H9 (cell line): ENCODE measurements around the gene MTCL1. TPM values are rescaled to one million over a fixed set of nuclear protein-coding genes. Genes with fewer than 3 reads are reported as not detected.

ENCODE experiments used
- DNase-seq: peaks from one replicate; pipeline ENCODE4 v3.0.0-alpha.2; 2017
- H2AFZ ChIP-seq: one replicate; pipeline ENCODE4 v1.6.1; 2013; ENCODE audit warnings: mild to moderate bottlenecking, low read length, control low read depth, moderate library complexity
- H2AK5ac ChIP-seq: 2 replicates; pipeline ENCODE4 v1.6.1; 2013; ENCODE audit warnings: low read length, control low read depth, mixed read lengths; ENCODE audit not compliant: insufficient read length
- H2BK120ac ChIP-seq: one replicate; pipeline ENCODE4 v1.6.1; 2013; ENCODE audit warnings: low read depth, mild to moderate bottlenecking, low read length, control low read depth, inconsistent platforms; ENCODE audit not compliant: poor library complexity, severe bottlenecking
- H2BK12ac ChIP-seq: 2 replicates; pipeline ENCODE4 v1.6.1; 2013; ENCODE audit warnings: low read length, control low read depth, mixed read lengths, low read depth; ENCODE audit not compliant: insufficient read length
- H2BK15ac ChIP-seq: 2 replicates; pipeline ENCODE4 v1.6.1; 2013; ENCODE audit warnings: low read depth, low read length, control low read depth
- H2BK20ac ChIP-seq: one replicate; pipeline ENCODE4 v1.6.1; 2013; ENCODE audit warnings: low read depth, mild to moderate bottlenecking, low read length, control low read depth, inconsistent platforms; ENCODE audit not compliant: poor library complexity, severe bottlenecking
- H2BK5ac ChIP-seq: 2 replicates; pipeline ENCODE4 v1.6.1; 2013; ENCODE audit warnings: low read length, control low read depth, mixed read lengths; ENCODE audit not compliant: insufficient read length
- H3K14ac ChIP-seq: 2 replicates; pipeline ENCODE4 v1.6.1; 2013; ENCODE audit warnings: low read length, control low read depth; ENCODE audit not compliant: insufficient read depth
- H3K18ac ChIP-seq: 2 replicates; pipeline ENCODE4 v1.6.1; 2013; ENCODE audit warnings: low read depth, mild to moderate bottlenecking, mixed read lengths, low read length, control low read depth; ENCODE audit not compliant: insufficient read length
- H3K23ac ChIP-seq: 2 replicates; pipeline ENCODE4 v1.6.1; 2013; ENCODE audit warnings: low read length, control low read depth, mixed read lengths, low read depth; ENCODE audit not compliant: insufficient read length
- H3K23me2 ChIP-seq: 2 replicates; pipeline ENCODE4 v1.6.1; 2013; ENCODE audit warnings: low read depth, mild to moderate bottlenecking, mixed read lengths, low read length, control low read depth; ENCODE audit not compliant: insufficient read length, poor library complexity, severe bottlenecking
- H3K27ac ChIP-seq: 2 replicates; pipeline ENCODE4 v1.5.1; 2013; ENCODE audit warnings: low read length, control low read depth, mixed read lengths, low read depth; ENCODE audit not compliant: insufficient read length
- H3K27me3 ChIP-seq: 2 replicates; pipeline ENCODE4 v1.6.1; 2013; ENCODE audit warnings: low read length, control low read depth, inconsistent platforms; ENCODE audit not compliant: insufficient read depth
- H3K4ac ChIP-seq: 2 replicates; pipeline ENCODE4 v1.6.1; 2013; ENCODE audit warnings: low read depth, mild to moderate bottlenecking, control low read depth, inconsistent platforms, low read length, moderate library complexity
- H3K4me1 ChIP-seq: 2 replicates; pipeline ENCODE4 v1.6.1; 2013; ENCODE audit warnings: low read length, control low read depth, inconsistent platforms; ENCODE audit not compliant: insufficient read depth
- H3K4me2 ChIP-seq: 2 replicates; pipeline ENCODE4 v1.6.1; 2013; ENCODE audit warnings: low read length, control low read depth, mixed read lengths; ENCODE audit not compliant: insufficient read length, insufficient read depth
- H3K56ac ChIP-seq: 2 replicates; pipeline ENCODE4 v1.6.1; 2013; ENCODE audit warnings: low read depth, mild to moderate bottlenecking, mixed read lengths, low read length, control low read depth; ENCODE audit not compliant: insufficient read length
- H3K79me1 ChIP-seq: 2 replicates; pipeline ENCODE4 v1.6.1; 2013; ENCODE audit warnings: low read depth, mild to moderate bottlenecking, moderate library complexity, low read length, control low read depth, inconsistent platforms; ENCODE audit not compliant: insufficient read depth, poor library complexity, severe bottlenecking
- H3K79me2 ChIP-seq: 2 replicates; pipeline ENCODE4 v1.6.1; 2013; ENCODE audit warnings: low read length, control low read depth, inconsistent platforms; ENCODE audit not compliant: insufficient read depth
- H3K9ac ChIP-seq: 2 replicates; pipeline ENCODE4 v1.6.1; 2013; ENCODE audit warnings: low read length, control low read depth, mixed read lengths; ENCODE audit not compliant: insufficient read length; ENCODE audit errors: extremely low read depth
- H3K9me3 ChIP-seq: one replicate; pipeline ENCODE4 v1.6.1; 2013; ENCODE audit warnings: low read depth, low read length, inconsistent platforms; ENCODE audit not compliant: control insufficient read depth
- H3T11ph ChIP-seq: one replicate; pipeline ENCODE4 v1.6.1; 2013; ENCODE audit warnings: mild to moderate bottlenecking, low read length, control low read depth, inconsistent platforms
- H4K20me1 ChIP-seq: one replicate; pipeline ENCODE4 v1.6.1; 2013; ENCODE audit not compliant: control insufficient read depth, insufficient read length, insufficient read depth
- H4K5ac ChIP-seq: 2 replicates; pipeline ENCODE4 v1.6.1; 2013; ENCODE audit warnings: low read depth, mild to moderate bottlenecking, mixed read lengths, low read length, control low read depth; ENCODE audit not compliant: insufficient read length
- H4K8ac ChIP-seq: replicated peaks from 2 replicates; pipeline ENCODE4 v1.6.1; 2013; ENCODE audit warnings: low read length, control low read depth, mixed read lengths, low read depth; ENCODE audit not compliant: insufficient read length
- H4K91ac ChIP-seq: 2 replicates; pipeline ENCODE4 v1.6.1; 2013; ENCODE audit warnings: low read depth, mild to moderate bottlenecking, moderate library complexity, mixed read lengths, low read length, control low read depth; ENCODE audit not compliant: insufficient read length
- H3K27ac Mint-ChIP-seq, 3 experiments: 2 replicates in 2 of 3; 3 replicates in 1 of 3; pipeline ENCODE4 v1.8.0; 2020 to 2021; ENCODE audit warnings: mixed read lengths in 3 of 3, mild to moderate bottlenecking in 1 of 3, moderate library complexity in 1 of 3
- H3K27me3 Mint-ChIP-seq: 2 replicates; pipeline ENCODE4 v1.8.0; 2021; ENCODE audit warnings: low read depth, mild to moderate bottlenecking, moderate library complexity, mixed read lengths
- H3K36me3 Mint-ChIP-seq, 3 experiments: 2 replicates in 2 of 3; 3 replicates in 1 of 3; pipeline ENCODE4 v1.8.0; 2020 to 2021; ENCODE audit warnings: low read depth in 3 of 3, mixed read lengths in 3 of 3; ENCODE audit not compliant: insufficient read depth in 1 of 3
- H3K4me1 Mint-ChIP-seq, 2 experiments: 2 replicates each; pipeline ENCODE4 v1.8.0; 2020; ENCODE audit warnings: mixed read lengths in 2 of 2
- H3K4me3 Mint-ChIP-seq, 2 experiments: 2 replicates in 1 of 2; 3 replicates in 1 of 2; pipeline ENCODE4 v1.8.0; 2020 to 2021; ENCODE audit warnings: mild to moderate bottlenecking in 2 of 2, mixed read lengths in 2 of 2, moderate library complexity in 1 of 2
- H3K9me3 Mint-ChIP-seq, 2 experiments: 2 replicates in 1 of 2; 3 replicates in 1 of 2; pipeline ENCODE4 v1.8.0; 2020; ENCODE audit warnings: mild to moderate bottlenecking in 2 of 2, mixed read lengths in 2 of 2, moderate library complexity in 1 of 2
- CTCF ChIP-seq: fragments of 200-600 bp; sonication (generic); conservative IDR thresholded peaks from 3 replicates; pipeline ENCODE4 v1.8.0; 2021; ENCODE audit warnings: antibody characterized with exemption, mild to moderate bottlenecking
- WGBS: extraction: QIAGEN DNeasy Blood & Tissue Kit; methylation state at CpG from one replicate; pipeline ENCODE4 v1.1.7; 2013; ENCODE audit warnings: missing lambda C conversion rate, low lambda C conversion rate, mixed read lengths; ENCODE audit not compliant: insufficient read length; ENCODE audit errors: extremely low coverage; 5-methylcytosine and 5-hydroxymethylcytosine counted together
- total RNA-seq: library from RNA; stranded (reverse); gene quantifications from 2 replicates; pipeline ENCODE4 v1.2.1, GENCODE V29; 2021

Gene MTCL1
- total RNA-seq, 1 experiment from 2014 or later, result 50.7 TPM

GRCh38 chr18:8866679-8867078 is 161.3 kb downstream of the MTCL1 start:
- Histone ChIP-seq H3T11ph (no peak overlapping the region), H3K4ac (no peak overlapping the region), H4K91ac (no peak overlapping the region), H4K5ac (no peak overlapping the region), H4K8ac (no peak overlapping the region), H3K79me2 (no peaks in the 10 kb centered on the region), H2BK120ac (no peak overlapping the region), H3K14ac (no peak overlapping the region), H2BK20ac (no peak overlapping the region), H3K27ac (no peak overlapping the region), H3K9ac (no peak overlapping the region), H2BK12ac (no peak overlapping the region), H3K27me3 (no peaks in the 10 kb centered on the region), H4K20me1 (no peaks in the 10 kb centered on the region), H3K18ac (no peak overlapping the region), H2BK5ac (no peak overlapping the region), H2AK5ac (no peak overlapping the region), H3K23me2 (no peaks in the 10 kb centered on the region), H2BK15ac (no peak overlapping the region), H3K4me1 (no peaks in the 10 kb centered on the region), H3K9me3 (no peaks in the 10 kb centered on the region), H3K79me1 (no peaks in the 10 kb centered on the region), H3K56ac (no peak overlapping the region), H2AFZ (no peak overlapping the region), H3K4me2 (no peak overlapping the region), H3K23ac (no peak overlapping the region)
- H3K9me3 Mint-ChIP-seq, result no peaks in the 10 kb centered on the region; a peak in 2 of 5 replicates
- no peak for DNase-seq
- peaks cover 11% of the 10 kb centered on the region in 2 experiments for H3K4me1 Mint-ChIP-seq
- no CpG with 5 or more reads among the region's 1 CpG for WGBS
- no peak overlapping the region; a peak in 1 of 7 replicates for H3K27ac Mint-ChIP-seq
- H3K36me3 Mint-ChIP-seq, result no peaks in the 10 kb centered on the region
- TF ChIP-seq CTCF, result no peak
- no peaks in the 10 kb centered on the region; the same call in none of the 2 replicates for H3K27me3 Mint-ChIP-seq
- no peak overlapping the region for H3K4me3 Mint-ChIP-seq
